ENCODE measurements around the gene ITGB3.
"Not testable (repeated sequence)": the region's sequence is repeated elsewhere in the genome, so short reads cannot be mapped to it uniquely, and the experiment has no call there.

Gene ITGB3

GRCh38 chr17:47253541-47254402, at the start of gene ITGB3:
ITGB3 (plus strand) TSS chr17:47253827; CDS start chr17:47253862, 35 bp downstream.
- peak; percentile 50 to 58 for DNase-seq

DNA sequence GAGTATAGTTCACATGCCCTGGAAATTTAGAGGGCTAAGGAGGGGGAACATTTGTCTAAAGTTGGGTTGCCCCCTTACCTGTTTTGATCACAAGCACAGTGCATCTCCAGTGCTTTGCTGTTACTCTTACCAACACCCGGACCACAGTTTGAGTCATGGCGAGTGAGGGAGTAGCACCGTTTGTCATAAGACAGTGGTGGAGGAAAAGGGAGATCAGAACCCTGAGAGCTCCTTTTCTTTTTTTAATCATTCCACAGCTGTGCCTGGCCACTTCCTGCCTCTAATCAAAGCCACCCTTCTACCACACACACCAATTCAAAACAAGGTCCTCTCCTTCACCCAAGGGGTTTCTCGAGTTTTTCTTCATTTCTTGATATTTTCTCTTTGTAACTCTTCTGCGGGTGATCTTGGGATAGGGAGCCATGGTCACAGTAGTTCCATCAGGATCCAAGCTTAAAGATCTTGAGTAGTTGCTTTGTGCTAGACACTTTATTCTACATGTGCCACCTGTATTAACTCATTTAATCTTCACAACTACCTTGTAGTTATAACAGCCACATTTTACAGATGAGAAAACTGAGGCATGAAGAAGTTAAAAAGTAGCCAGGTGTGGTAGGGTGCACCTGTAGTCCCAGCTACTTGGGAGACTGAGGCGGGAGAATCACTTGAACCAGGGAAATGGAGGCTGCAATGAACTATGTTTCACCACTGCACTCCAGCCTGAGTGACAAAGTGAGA, 49.5 kb upstream of the ITGB3 start:
- peak in 1 of 2 experiments; percentile 53 for DNase-seq

DNA sequence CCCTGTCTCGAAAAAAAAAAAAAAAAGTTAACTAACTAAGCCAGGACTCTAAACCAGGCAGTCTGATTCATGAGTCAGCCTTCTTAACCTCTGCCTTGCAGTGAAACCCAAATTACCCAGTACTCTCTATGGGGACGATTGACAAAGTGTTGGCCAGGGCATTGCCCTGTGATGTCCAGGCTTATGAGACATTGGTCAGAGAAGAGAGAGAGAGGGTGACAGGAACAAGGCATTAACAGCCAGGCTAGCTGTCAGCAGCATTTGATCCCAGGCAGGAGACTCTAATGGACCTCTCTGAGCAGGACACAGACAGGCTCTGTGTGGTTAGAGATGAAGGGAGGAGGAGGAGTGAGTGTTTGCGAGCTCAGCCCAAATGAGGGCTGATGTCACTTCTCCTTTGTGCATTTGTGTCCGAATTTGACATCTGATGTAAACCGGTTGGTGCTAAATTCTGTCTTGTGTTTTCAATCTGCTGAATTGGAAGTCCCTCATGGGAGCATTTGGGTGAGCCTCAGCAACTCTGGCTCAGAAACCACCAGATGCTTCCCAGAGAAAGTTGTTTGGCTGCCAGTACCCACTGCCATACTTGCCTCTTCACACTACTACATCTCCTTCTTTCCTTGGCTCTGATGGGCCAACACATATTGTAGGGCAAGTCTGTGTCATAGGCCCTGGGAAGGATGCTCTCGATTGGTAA, 48.8 kb upstream of the ITGB3 start:
- DNase-seq = peak in 1 of 2 experiments; percentile 23

DNA sequence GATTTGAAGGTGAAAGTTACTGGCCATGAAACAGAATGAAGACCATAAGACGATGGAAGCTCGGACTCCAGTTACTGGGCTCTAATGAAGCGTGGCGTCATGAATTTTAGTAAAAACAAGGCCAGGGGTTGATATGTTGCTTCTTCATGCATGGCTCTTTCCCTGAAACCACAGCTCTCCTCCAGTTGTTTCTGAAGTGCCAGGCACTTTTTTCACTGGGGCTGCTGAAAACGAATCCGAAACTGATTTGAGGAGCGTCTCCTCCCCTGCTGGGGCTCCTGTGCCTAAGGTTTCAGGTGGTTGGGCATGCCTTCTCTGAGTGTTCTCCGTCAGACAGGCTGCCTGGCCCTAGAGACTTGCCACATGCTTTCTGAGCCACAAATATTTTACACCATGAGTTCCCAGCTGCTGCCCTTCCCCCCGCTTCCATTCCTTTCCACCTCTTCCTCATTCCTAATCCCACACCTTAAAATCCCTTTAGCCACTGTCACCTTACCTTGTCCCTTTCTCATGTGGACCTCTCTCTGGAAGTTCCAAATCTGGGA, 48.1 kb upstream of the ITGB3 start:
- DNase-seq = peak; percentile 41 to 73

DNA sequence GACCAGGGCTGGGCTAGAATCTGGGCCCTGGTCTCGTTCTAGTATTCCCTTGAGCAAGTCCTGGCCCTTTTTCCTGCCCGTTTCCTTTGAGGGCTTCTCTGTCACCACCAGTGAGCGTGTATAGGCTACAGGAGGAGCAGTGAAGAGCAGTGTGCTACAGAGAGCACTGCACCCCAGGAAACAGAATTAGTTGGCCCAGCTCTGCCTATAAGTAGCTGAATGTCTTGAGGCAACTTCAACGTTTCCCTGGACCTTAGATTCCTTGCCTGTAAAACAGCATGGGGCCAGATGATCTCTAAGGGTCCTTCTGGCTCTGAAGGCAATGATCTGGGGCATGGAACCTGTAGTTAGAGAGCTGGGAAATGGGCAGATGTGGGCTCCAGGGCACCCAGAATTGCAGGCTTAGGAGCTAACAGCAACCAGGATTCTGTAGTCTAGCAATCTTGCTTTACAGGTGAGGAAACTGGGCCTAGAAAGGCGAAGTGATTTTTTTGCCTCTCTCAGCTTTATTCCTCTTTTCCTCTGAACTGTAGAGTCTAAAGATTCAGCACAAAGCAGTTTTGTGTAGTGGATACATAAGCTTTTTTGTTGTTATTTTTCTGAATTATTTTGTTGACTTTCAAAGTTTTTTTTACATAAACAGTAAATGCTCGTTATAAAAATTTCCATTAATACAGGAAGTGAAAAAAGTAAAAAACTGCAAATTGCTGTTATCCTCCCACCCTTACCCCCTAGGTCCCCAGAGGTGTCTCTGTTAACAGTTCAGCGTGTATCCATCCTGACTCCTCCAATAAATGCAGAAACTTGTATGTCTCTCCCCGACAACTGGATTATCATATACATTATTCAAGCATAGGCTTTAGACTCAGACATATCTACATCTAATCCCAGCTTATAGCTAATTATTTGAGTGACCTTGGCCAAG, 46.2 kb upstream of the ITGB3 start:
- no peak for DNase-seq

- no peak for DNase-seq
Measured at GRCh38 chr17:47208744-47209488, 44.7 kb upstream of the ITGB3 start, which contains the start of gene MYL4. MYL4 (plus strand) TSS chr17:47209348; CDS start chr17:47209423, 75 bp downstream.

GRCh38 chr17:47209499-47209898, 44.1 kb upstream of the ITGB3 start:
- no peak for DNase-seq

GRCh38 chr17:47210105-47210504, 43.5 kb upstream of the ITGB3 start:
- DNase-seq = no peak

- no peak for DNase-seq
Measured at GRCh38 chr17:47210779-47211178, 42.8 kb upstream of the ITGB3 start.

- no peak for DNase-seq
Measured at GRCh38 chr17:47212458-47212857, 41.2 kb upstream of the ITGB3 start.

DNA sequence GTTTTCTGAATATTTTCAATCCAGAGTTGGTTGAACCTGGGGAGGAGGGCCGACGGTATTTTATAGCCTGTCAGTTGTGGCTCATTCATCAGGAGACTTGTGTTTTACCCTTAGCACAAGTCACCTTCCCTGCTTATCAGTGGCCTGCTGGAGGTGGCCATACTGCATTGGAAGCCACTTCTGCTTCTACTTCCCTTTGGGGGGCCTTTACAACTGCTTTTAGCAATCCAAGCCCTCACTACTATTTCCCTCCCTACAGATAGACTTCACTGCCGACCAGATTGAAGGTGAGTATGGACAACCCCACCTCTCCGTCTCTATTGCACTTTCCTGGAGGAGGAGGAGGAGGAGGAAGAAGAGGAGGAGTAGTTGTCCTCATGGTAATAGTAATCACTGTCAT, 40.1 kb upstream of the ITGB3 start:
- DNase-seq = no peak

- DNase-seq = no peak
Measured at GRCh38 chr17:47214931-47215330, 38.7 kb upstream of the ITGB3 start.

- DNase-seq = not testable (repeated sequence)
Measured at GRCh38 chr17:47216821-47217220, 36.8 kb upstream of the ITGB3 start.

DNA sequence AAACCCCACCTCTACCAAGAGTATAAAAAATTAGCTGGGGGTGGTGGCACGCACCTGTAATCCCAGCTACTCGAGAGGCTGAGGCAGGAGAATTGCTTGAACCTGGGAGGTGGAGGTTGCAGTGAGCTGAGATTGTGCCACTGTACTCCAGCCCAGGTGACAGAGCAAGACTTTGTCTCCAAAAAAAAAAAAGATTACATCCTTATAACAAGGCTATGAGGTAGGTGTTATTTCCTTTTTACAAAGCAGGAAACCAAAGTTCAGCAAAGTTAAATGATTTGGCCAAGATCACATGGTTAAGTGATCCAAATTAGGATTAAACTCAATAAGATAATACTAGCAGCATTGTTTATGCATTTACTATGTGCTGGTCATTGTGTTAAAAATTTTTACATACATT, 36.3 kb upstream of the ITGB3 start:
- DNase-seq = not testable (repeated sequence)

DNA sequence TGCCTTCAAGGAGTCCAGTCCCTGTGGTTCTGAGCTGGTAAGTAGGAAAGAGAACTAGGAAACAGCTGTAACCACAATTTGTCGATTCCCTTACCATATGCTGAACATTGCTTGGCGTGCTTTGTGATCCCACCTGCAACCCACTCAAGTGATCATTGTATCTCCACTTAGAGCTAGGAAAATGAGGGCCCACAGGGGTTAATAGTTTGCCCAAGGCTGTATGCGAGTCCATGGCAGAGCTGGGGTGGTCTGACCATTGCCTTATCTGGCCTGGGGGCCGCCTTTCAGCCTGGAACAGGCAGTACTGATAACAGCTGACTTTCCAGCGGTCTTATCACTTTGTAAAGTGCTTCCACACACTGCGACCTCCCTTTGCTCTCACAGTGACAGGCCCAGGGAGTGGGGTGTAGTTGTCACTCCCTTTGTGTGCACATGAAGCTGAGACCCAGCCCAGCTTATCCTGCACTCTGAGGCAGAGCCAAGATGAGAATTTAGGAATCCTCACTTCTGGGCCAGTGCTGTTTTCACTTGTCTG, 34.7 kb upstream of the ITGB3 start:
- no peak for DNase-seq

- no peak for DNase-seq
Measured at GRCh38 chr17:47219621-47220475, 33.8 kb upstream of the ITGB3 start.

- DNase-seq = no peak
Measured at GRCh38 chr17:47220531-47220999, 33.1 kb upstream of the ITGB3 start.

GRCh38 chr17:47221154-47221553, 32.5 kb upstream of the ITGB3 start:
- DNase-seq = no peak

GRCh38 chr17:47222047-47222446, 31.6 kb upstream of the ITGB3 start:
- DNase-seq = no peak

GRCh38 chr17:47223007-47223406, 30.6 kb upstream of the ITGB3 start:
- DNase-seq = no peak
